HG03139 (cell line): ENCODE data around the gene RECQL5.
"Not testable (repeated sequence)": the region's sequence is repeated elsewhere in the genome, so short reads cannot be mapped to it uniquely, and the experiment has no call there.

ENCODE experiments used
- ATAC-seq: cut with Tn5 transposase; IDR thresholded peaks from one replicate; pipeline ENCODE4 v1.9.1; 2021; ENCODE audit not compliant: unreplicated experiment

The RECQL5 gene

GRCh38 chr17:75595920-75596313, 71.0 kb downstream of the RECQL5 start:
- ATAC-seq: no peak

GRCh38 chr17:75595284-75595919, 71.6 kb downstream of the RECQL5 start:
- ATAC-seq: no peak

GRCh38 chr17:75594499-75595283, 72.3 kb downstream of the RECQL5 start:
- ATAC-seq: no peak

- ATAC-seq: not testable (repeated sequence)
Observed at GRCh38 chr17:75593430-75593829, 73.5 kb downstream of the RECQL5 start.

GRCh38 chr17:75592348-75593020, 74.5 kb downstream of the RECQL5 start:
- no peak for ATAC-seq

- ATAC-seq: no peak
Observed at GRCh38 chr17:75591722-75592302, 75.1 kb downstream of the RECQL5 start.

- no peak for ATAC-seq
Observed at GRCh38 chr17:75590849-75591721, 75.9 kb downstream of the RECQL5 start.

GRCh38 chr17:75590314-75590761, 76.6 kb downstream of the RECQL5 start:
- ATAC-seq: no peak

- no peak for ATAC-seq
Observed at GRCh38 chr17:75589919-75590303, 77.0 kb downstream of the RECQL5 start.

GRCh38 chr17:75589012-75589918, 77.7 kb downstream of the RECQL5 start:
- peak; percentile 67 for ATAC-seq

- no peak for ATAC-seq
Observed at GRCh38 chr17:75588596-75589011, 78.3 kb downstream of the RECQL5 start.

- no peak for ATAC-seq
Observed at GRCh38 chr17:75587675-75588595, 79.0 kb downstream of the RECQL5 start, which contains the start of gene MYO15B. Gene MYO15B (plus strand): TSS chr17:75587800. CDS start chr17:75588058, 258 bp downstream.

GRCh38 chr17:75584849-75585175, 82.1 kb downstream of the RECQL5 start:
- no peak for ATAC-seq

GRCh38 chr17:75583197-75583596, 83.8 kb downstream of the RECQL5 start:
- ATAC-seq: not testable (repeated sequence)

GRCh38 chr17:75581121-75581725, 85.7 kb downstream of the RECQL5 start:
- ATAC-seq: not testable (repeated sequence)
